NCI-H1092 treated with DMSO at 0.1 percent for 48 hours (cell line): Measurements from ENCODE around the gene CPSF4L.
"Not testable (repeated sequence)": the region's sequence is repeated elsewhere in the genome, so short reads cannot be mapped to it uniquely, and the experiment has no call there.

Experiments used
- DNase-seq: peaks from one replicate; lab custom pipeline; 2025; lab: John Stamatoyannopoulos, UW

Gene CPSF4L, protein sequence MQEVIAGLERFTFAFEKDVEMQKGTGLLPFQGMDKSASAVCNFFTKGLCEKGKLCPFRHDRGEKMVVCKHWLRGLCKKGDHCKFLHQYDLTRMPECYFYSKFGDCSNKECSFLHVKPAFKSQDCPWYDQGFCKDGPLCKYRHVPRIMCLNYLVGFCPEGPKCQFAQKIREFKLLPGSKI

DNA sequence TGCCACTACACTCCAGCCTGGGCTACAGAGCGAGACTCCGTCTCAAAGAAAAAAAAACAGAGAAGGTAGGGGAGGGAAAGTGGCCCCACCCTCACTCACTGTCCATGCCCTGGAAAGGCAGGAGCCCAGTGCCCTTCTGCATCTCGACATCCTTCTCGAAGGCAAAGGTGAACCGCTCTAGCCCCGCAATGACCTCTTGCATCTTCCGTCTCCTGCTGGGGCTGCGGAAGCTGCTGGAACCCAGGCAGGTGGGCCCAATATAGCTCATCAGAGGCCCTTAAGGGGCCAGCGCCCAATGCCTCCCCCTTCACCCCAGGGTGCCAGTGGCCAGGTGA is at the start of gene CPSF4L:
CPSF4L (minus strand) TSS at position 264 of the 335 bp plus-strand sequence; CDS start at position 202, 62 bp downstream.
- DNase-seq, result no peak

DNA sequence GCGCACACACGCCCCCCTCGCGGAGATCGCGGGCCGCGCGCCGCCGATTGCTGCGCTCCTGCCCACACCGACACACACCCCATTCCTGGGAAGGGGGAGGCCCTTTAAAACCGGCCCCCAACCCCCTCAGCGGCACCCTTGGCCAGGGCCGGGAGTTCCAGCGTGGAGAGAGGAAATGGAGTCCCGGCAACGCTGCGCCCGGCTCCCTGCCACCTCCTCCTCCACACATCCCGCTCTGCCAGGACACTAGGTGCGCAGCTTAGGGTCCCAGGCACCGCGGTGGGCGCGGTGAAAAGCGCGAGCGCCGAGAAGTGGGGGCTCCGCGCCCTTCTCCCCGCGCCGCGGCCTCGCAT is 49.7 kb upstream of the CPSF4L start:
- DNase-seq, result peak; percentile 44

DNA sequence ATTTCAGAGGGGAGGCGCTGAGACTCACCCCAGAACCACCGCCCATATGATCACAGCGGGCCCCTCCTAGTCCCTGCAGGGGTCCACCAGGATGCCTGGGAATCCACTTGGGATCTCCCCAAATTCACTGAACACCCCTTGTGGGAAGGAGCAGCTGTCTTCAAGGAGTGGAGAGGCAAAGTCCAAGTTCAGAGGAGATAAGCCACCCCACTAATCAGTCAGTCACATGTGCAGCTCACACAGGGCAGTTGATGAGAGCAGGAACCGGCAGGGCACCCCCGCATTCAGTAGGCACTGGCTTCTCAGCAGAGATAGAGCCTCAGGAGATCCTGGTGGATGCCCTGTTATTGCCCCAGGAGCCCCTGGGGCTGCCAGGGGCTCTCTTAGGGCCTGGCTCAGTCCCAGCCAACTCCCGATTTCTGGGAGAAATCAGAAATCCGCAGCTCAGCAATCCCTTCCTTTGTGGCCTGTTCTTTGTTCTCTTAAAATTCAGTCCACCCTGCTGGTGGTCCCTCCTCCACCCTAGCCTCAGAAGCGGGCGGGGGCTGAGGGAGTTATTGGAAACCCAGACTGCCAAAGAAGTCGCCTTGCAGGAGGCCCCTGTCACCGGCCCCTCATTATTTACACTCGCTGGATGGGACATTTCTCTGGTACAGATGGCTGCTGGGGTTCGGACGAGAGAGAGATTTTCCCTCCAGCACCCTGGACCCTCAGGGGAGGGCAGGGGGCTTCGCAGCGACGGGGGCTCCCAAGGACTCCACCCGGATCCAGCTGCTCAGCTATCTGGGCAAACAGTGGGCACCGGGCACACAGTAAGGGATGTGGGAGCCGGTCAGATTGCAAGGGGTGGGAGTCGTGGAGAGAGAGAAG is 48.3 kb upstream of the CPSF4L start:
- no peak for DNase-seq

DNA sequence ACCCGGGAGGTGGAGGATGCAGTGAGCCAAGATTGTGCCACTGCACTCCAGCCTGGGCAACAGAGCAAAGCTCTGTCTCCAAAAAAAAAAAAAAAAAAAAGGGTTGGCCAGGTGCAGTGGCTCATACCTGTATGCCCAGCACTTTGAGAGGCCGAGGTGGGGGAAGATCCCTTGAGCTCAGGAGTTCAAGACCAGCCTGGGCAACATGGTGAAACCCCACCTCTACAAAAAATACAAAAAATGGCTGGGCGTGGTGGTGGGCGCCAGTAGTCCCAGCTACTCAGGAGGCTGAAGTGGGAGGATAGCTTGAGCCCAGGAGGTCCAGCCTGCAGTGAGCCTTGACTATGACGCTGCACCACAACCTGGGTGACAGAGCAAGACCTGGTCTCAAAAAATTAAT is 47.3 kb upstream of the CPSF4L start:
- DNase-seq, result not testable (repeated sequence)

DNA sequence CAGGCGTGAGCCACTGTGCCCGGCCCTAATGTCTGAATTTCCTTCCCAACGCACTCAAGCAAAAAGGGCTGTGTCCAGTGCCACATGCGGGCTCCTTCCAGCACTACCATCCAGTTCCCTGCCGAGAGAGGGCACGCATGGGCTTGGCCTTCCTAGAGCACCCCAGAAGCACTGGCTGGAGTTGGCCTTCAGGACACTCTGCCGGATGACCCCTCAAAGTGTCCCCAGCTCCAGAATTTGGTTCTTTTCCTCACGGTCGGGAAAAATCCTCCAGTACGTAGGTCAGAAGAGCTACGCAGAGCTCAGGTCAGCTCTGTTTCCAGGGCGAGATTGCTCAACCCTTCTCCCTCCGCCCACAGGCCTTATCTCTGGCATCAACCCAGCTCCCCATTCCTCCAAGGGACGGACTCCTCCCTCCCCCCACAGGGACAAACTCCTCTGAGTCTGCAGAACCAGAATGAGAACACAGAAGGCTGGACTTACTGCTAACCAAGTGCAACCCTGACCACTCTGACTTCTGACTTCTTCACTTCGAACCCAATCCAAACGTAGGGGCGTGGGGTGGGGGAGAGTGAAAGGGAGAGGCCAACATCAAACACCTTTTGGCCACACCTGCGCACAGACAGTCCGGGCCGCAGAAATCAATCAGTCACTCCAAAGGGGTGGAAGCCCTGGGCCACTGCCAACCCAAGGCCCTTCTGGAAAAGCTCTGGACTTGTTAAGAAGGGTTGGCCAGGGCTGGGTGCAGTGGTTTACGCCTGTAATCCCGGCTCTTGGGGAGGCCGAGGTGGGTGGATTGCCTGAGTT is 46.5 kb upstream of the CPSF4L start:
- DNase-seq, result no peak

DNA sequence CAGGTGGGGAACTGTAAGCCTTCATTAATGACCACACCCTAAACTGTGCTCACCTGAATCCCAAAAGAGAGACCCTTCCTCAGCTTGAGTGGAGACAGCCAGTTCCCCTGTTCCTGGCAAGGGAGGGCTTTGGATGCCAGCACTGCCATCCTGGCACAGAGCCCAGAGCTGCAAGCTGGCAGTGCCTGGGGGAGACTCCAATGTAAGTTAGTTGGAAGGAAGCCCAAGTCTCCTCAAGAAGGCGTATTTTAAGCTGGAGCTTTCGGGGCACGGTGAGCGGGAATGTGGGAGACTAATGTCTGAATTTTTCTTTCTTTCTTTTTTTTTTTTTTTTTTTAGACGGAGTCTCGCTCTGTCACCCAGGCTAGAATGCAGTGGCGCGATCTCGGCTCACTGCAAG is 45.5 kb upstream of the CPSF4L start:
- no peak for DNase-seq

DNA sequence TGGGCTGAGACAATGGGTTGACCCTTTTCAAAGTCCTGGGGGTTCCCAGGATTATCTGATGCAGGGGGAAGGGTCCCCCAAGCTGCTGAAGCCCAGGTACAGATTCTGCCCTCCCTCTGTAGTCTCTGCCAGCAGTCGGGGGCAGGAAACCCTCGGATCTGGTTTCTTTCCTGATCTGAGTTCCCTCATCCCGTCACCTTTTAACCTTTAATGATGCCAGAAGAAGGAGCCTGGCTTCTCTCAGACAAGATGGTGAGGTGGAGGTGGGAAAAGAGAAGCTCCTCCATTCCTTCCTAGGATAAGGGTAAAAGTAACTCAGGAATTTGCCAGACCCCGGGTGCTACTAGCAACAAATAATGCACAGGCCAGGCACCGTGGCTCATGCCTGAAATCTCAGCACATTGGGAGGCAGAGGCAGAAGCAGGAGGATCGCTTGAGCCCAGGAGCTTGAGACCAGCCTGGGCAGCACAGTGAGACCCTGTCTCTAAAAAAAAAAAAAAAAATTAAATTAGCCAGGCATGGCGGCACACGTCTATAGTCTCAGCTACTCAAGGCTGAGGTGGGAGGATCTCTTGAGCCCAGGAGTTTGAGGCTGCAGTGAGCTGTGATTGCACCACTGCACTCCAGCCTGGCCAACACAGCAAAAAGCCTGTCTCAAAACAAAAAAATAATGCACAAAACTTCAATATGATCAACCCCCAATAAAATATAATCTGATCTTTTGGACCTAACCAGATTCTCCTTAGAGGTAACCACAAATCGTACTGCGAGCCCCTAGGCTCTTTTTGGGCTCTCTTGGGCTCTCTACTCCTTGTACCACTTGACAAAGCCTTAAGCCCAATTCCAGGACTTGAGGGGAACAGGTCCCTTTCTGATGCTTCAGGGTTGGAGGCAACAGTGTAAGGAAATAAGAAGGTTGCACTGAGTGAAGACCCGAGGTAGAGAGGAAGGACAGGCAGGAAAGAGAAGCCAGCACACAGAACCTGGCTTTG is 44.5 kb upstream of the CPSF4L start:
- no peak for DNase-seq

DNA sequence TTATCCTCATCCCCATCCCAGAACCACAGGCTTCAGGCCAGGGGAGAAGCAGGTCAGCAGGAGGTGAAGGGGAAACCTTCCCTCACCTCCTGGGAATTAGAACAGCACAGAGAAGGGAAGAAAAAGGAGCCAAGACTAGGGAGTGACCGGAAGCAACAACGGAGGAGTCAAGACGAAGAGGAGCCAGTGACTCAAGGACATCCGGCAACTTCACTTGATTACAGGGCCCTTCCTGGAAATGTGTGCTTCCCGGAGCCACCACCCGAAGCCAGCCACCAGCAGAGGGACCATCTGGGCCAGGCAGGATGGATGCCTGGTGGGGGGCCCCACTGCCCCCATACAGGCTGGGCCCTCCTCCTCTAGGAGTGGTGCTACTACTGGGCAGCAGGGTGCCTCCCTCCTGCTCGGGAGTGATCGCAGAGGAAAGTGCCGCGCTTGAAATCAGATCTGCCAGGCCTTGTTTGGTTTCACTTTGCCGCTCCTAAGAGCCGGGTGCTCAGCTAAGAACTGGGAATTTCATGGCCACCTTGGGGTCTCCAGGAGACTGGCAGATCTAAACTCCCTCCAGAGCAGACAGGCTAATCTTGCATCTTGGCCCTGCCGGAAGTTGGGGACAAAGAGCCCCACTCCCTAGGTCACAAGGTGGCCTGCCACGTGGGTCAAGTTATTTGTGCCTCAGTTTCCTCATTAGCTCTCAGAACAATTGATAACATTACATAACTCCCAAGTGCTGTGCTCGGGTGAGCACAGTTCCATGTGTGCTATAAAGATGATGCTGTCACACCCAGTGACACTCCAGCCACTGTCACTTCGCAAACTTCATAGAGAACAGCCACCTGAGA is 43.5 kb upstream of the CPSF4L start:
- DNase-seq, result peak; percentile 41

DNA sequence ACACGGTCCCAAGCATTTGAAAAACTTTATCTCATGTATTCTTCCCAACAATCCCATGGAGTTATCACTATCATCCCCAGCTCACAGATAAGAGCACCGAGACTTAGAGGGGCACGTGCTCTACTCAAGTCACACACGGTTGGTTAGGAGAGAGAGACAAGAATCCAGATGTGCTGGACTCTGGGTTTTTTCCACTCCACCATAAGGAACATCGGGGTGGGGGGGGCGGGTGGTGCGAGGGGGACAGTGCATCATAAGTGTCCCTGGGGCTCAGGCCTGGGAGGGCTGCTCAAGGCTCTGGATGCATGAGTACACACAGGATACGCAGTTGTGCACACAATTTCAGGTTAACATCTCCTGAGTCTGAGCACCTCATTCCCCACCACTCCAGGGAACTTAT is 42.8 kb upstream of the CPSF4L start:
- no peak for DNase-seq

DNA sequence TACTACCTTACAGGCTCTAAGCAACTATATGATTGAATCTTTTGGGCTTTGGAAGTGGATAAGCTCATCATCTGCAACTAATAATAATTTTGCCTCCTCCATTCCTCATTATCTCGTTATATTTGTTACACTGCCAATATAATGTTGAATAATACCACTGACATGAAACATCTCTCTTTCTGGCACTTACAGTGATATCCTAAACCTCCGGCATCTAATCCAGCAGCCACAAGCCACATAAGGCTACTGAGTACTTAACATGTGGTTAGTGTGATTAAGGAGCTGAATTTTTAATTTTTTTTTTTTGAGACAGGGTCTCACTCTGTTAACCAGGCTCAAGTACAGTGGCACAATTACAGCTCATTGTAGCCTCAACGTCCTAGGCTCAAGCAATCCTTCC is 40.5 kb upstream of the CPSF4L start:
- DNase-seq, result no peak

DNA sequence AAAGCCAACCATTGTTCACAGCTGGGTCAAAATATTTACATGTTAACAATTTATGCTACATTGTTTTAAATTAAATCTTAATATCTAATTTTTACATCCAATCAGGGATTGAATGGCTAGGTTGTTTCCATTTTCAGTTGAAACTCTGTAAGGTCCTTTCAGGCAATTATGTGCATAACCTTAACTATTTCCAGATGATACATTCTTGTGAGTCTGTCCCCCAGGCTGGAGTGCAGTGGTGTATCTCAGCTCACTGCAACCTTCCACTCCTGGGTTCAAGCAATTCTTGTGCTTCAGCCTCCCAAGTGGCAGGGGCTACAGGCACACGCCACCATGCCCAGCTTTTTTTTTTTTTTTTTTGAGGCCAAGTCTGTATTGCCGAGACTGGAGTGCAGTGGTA is 39.7 kb upstream of the CPSF4L start:
- DNase-seq, result no peak

DNA sequence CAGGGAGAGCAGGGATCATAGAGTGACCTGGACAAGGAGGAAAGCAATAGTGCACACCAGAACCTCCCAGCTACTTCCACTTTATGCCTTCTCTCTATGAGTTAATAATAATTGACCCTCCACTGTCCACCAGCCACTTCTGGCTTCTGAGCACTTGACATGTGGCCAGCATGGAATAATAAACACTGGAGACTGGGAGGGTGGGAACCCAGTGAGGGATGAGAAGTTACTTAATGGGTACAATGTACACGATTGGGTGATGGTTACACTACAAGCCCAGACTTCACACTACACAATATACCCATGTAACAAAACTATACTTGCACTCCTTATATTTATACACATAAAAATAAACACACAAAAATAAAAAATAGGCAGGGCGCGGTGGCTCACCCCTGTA is 38.7 kb upstream of the CPSF4L start:
- DNase-seq, result no peak

DNA sequence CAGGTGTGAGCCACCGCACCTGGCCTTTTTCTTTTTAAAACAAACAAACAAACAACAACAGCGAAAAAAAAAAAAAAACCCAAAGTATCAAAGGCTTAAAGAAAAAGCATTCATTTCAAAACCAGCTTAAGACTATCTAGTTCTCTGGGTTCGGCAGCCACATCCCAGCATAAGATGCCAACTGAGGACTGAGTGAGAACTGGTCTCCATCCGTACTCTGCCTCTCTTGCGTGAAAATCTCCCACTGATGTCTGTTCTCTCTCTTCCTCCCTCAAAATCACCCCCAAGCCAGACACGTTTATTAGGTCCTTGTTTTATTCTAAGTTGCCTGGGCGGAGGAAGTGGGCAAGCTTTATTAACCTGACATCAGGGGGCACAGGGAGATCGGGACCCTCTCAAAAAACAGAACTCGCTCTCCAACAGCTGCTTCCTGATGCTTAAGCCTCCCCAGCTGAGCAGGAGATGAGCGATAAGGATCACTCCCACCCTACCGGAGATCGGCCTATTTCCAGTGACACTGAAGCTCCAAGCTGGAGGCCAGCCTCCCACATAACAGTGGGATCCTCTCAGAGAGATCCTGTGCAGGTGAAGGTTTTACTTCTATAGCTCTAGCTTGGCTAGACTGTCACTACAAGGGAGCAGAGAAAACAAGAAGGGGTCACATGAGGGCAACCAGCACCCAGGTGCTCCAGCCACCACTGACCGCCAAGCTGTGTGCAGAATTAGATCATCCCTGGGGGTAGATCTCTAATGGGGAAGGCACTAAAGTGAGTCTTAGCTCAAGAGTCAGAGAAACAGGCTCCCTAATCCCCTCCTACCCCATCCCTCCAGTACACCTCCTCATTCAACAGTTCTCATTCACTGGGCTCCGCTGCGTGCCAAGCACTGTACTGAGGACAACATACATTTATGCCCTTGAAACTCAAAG is 36.5 kb upstream of the CPSF4L start:
- no peak for DNase-seq

DNA sequence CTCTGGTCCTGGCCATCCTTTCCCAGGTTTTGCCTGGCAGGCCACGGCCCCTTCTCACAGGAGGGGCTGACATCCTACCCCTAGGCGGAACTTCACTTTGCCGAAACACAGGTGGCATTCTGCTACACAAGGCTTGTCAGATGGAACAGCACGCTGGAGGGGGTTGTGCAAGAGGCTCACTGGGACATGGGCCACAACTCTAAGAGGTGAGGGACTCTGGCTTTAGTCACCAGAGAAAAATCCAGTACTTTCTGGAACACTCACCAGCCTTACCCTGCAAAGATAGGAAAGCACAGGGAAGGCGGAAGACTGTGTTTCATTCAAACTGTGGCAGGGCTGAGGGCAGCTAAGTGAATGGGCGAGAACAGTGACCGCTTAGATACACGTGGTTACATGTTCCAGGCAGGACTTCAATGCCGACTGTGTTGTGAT is 31.8 kb upstream of the CPSF4L start:
- DNase-seq, result no peak

DNA sequence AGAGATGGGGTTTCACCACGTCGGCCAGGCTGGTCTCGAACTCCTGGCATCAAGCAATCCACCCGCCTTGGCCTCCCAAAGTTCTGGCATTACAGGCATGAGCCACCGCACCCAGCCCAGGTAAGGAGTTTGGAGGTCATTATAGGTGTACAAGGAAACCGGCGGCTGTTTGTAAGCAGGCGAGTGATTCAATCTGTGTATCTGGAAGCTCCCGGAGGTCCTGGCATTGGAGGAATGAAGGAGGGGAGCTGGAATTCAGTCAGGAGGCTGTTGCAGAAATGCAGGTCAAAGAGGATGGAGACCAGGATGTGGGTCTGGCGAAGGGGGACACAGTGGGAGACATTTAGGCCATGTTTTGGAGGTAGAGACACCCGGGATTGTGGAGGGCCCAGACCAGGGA is 31.4 kb upstream of the CPSF4L start:
- DNase-seq, result no peak

DNA sequence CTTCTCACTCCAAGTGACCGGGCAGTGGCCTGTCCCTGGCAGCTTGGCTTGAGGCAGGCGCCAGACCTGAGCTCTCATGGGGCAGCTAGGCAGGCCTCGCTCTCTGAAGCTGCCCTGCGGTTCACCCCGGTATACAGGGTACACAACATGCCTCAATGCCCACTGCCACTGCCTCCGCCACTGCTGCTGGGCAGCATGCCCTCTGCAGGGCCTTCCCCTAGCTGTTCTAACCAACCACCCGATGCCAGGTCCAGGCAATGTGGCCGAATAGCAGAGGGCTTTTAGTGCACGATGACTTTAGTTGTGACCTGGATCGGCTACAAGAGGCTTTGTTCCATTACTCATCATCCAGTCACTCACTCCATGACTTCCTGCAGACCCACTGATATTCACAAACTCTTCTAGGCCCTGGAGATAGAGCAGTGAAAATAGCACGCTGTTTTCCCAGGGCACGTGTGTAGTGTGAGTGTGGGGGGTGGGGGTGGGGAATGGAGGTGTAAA is 30.4 kb upstream of the CPSF4L start:
- no peak for DNase-seq

DNA sequence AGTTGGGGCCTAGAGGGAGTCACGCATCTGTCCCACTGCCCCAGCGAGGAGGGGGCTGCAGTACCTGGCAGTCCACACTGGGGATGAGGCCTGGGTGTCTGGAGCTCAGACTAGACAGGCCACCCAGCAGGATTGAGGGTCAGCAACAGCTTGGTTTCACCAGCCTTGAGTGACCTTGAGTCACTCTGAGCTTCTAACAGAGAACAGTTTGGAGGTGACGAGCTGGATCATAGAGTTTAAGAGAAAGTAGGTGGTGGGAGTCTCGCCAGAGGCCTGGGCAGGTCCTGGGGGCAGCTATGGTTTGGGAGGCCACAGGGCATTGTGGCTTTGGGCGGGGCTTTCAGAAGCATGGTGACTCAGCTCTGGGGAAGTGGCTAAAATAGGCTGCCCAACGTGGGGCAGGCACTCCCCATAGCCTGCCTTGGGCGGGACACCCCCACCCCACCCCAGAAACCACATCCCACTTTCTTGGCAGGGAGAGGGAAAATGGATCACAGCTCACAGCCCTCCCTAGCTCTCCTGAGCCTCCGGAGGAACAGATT is 29.7 kb upstream of the CPSF4L start:
- no peak for DNase-seq

DNA sequence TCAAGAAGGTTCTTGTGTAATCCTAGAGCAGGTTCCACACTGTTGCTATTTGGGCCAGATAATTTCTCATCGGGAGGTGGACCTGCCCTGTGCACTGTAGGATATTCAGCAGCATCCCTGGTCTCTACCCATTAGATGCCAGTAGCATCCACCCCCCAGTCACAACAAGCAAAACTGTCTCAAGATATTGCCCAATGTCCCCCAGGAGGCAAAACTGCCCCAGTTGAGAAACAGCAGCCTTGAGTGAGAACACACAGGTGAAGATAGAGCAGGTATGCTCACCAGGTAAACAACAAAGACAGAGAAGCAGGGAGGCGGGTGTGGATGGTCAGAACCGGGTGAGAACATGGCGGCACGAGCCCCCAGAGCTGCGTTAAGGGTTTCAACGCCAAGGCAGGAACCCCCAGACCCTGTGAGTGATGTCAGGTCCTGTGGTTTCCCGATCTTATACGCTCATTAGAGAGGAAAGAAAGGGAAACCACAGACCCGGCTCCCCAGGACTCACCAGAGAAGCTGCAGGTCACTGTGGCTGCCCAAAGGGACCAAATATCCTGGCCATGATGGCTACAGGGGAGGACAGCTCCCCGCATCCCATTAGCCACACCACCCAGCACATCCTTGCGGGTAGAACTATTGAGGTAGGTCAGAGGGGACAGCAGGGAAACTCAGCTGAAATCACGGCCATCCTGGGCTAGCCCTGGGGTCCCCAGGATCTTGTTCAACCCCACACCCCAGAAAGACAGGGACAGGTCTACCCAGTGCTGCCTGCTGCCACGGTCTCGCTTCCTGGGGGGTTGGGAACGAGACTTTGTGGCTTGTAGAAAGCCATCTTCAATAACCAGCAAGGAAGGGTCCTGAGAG is 28.9 kb upstream of the CPSF4L start:
- no peak for DNase-seq
